Measurements from ENCODE around the gene DERA.

- TF ChIP-seq ZBTB49 (tag by site-specific recombination; IDR thresholded peaks at IDR 0.05; ENCODE audit: low read depth), result no peak
- TF ChIP-seq ZNF114 (tag by site-specific recombination; IDR thresholded peaks at IDR 0.05), result no peak
Observed at GRCh38 chr12:16046266-16046665, 135.1 kb downstream of the DERA start.

All from HEK293 (cell line).